ENCODE measurements around the gene KCNF1.

DNA sequence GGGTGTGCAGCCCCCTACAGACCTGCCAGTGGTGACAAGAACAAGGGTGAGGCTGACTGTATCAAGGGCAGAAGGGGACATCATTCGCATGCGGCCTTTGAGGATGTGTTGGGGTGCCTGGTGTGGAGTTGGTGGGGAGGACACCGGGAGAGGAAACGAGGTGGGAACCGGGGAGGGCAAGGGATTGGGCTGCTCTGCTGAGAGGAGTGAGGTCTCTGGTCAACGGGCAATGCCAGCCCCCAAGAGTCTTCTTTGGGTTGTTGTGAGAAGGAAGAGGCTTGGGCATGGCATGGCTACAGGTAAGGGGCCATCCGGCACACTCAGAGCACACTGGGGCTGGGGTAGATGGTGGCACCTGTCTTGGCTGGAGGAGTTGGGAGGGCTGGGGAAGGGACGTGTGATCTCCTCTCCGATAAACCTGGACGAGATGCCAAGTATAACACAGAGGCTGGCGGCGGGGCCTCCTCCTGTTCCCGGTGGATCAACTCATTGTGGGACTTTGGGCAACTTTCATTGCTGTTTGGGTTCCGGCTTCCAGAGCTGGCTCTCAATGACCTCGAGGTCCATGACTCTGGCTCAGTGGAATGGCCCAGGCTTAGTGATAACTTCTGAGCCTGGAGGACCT lies 37.0 kb downstream of the KCNF1 start:
- TF ChIP-seq, protein P1, sequence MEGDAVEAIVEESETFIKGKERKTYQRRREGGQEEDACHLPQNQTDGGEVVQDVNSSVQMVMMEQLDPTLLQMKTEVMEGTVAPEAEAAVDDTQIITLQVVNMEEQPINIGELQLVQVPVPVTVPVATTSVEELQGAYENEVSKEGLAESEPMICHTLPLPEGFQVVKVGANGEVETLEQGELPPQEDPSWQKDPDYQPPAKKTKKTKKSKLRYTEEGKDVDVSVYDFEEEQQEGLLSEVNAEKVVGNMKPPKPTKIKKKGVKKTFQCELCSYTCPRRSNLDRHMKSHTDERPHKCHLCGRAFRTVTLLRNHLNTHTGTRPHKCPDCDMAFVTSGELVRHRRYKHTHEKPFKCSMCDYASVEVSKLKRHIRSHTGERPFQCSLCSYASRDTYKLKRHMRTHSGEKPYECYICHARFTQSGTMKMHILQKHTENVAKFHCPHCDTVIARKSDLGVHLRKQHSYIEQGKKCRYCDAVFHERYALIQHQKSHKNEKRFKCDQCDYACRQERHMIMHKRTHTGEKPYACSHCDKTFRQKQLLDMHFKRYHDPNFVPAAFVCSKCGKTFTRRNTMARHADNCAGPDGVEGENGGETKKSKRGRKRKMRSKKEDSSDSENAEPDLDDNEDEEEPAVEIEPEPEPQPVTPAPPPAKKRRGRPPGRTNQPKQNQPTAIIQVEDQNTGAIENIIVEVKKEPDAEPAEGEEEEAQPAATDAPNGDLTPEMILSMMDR (IDR thresholded peaks at IDR 0.05), result no peak
- no peak for TF ChIP-seq ATF3 (CRISPR knock-in tag; conservative IDR thresholded peaks at IDR 0.05)
- TF ChIP-seq, protein P2, sequence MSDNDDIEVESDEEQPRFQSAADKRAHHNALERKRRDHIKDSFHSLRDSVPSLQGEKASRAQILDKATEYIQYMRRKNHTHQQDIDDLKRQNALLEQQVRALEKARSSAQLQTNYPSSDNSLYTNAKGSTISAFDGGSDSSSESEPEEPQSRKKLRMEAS (CRISPR knock-in tag; IDR thresholded peaks at IDR 0.05), result no peak
- TF ChIP-seq, protein P3, sequence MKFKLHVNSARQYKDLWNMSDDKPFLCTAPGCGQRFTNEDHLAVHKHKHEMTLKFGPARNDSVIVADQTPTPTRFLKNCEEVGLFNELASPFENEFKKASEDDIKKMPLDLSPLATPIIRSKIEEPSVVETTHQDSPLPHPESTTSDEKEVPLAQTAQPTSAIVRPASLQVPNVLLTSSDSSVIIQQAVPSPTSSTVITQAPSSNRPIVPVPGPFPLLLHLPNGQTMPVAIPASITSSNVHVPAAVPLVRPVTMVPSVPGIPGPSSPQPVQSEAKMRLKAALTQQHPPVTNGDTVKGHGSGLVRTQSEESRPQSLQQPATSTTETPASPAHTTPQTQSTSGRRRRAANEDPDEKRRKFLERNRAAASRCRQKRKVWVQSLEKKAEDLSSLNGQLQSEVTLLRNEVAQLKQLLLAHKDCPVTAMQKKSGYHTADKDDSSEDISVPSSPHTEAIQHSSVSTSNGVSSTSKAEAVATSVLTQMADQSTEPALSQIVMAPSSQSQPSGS (CRISPR knock-in tag; IDR thresholded peaks at IDR 0.05; ENCODE audit: borderline replicate concordance, low read depth), result no peak
